ENCODE measurements around the gene ANKK1. TPM values are rescaled to one million over a fixed set of nuclear protein-coding genes. Genes with fewer than 3 reads are reported as not detected.
A peak's percentile ranks its signal among the peaks of the same experiment; 100 is the strongest.

ANKK1 gene, protein sequence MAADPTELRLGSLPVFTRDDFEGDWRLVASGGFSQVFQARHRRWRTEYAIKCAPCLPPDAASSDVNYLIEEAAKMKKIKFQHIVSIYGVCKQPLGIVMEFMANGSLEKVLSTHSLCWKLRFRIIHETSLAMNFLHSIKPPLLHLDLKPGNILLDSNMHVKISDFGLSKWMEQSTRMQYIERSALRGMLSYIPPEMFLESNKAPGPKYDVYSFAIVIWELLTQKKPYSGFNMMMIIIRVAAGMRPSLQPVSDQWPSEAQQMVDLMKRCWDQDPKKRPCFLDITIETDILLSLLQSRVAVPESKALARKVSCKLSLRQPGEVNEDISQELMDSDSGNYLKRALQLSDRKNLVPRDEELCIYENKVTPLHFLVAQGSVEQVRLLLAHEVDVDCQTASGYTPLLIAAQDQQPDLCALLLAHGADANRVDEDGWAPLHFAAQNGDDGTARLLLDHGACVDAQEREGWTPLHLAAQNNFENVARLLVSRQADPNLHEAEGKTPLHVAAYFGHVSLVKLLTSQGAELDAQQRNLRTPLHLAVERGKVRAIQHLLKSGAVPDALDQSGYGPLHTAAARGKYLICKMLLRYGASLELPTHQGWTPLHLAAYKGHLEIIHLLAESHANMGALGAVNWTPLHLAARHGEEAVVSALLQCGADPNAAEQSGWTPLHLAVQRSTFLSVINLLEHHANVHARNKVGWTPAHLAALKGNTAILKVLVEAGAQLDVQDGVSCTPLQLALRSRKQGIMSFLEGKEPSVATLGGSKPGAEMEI
- not detected in 2 replicates for total RNA-seq (2014; rRNA removed; shearing (Covaris generic); ENCODE audit: low replicate concordance)

DNA sequence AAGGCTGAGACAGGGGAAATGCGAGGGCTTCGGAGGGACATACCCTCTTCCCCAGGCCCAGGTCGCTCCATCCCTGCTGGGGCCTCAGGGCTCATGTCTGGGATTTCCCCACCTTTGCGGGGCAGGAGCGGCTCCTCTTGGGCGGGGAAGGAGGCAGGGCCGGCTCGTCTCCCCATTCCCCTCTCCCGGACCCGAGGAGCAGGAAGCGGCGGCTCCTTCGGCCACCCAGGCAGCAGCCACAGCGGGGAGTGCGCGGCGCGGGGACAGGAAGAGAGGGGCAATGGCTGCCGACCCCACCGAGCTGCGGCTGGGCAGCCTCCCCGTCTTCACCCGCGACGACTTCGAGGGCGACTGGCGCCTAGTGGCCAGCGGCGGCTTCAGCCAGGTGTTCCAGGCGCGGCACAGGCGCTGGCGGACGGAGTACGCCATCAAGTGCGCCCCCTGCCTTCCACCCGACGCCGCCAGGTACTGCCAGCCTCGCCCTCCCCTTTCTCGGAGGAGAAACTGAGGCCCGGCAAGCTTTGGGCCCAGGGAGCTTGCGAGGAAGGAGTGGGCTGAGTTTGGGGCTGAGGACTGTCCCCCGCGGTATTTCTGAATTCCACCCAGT, at the start of gene ANKK1:
Gene ANKK1, plus strand, starts transcription at position 175 of the 607 bp plus-strand sequence. Its CDS starts 106 bp downstream, at position 281.
- in situ Hi-C loops (cut with HindIII; ENCODE audit: low pct_unique_long_range_greater_than_20kb, low sequenced_read_pairs), result no loop called here
- DNase-seq (ENCODE audit: low read depth), result no peak

DNA sequence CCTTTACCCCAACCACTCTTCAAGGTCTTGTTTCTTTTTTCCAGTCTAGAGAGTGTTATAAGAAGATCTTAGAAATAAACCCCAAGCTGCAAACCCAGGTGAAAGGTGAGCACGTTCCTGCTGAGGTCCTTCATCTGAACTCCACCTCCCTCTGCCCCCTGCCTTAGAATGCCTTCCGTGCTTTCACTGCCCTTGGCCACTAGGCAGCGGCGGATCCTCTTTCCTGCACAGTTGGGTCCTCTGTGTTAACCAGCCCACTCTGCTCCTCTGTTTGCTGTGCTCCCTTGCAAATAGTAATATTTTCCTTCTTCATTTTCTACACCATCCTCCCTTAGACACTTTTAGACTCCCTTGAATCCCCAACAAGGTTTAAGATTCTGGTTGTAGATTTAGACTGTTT, 48.8 kb upstream of the ANKK1 start:
- in situ Hi-C loops (cut with HindIII; ENCODE audit: low pct_unique_long_range_greater_than_20kb, low sequenced_read_pairs), result no loop called here
- DNase-seq (ENCODE audit: low read depth), result no peak

DNA sequence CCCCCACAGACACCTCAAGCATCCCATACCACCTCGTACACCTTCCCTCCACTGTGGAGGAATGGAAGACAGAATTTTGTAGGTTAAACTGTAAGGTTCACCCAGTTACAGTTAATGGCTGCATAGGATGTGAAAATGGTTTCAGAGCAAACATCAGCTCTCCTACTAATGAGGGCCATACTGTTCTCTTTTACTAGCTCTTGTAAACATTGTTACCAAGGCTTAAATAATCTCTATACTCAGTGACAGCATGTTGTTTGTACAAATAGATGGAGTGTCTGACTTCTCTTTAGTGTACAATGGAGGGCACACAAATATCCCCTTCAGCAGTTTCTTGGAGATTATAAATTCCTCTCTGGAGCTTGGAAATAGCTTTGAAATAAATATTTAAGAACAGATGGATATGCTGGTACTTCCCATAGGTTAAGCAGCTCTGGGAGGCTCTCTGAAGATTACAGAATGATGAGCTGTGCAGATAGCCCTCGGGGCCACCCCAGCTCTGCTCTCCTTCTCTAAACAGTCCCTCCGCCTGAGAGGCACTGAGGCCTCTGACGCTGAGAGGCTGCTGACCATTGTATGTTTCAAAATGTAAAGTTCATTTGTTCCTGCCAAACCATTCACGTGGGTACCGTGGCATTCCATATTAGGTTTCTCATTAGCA, 47.5 kb upstream of the ANKK1 start:
- in situ Hi-C loops (cut with HindIII; ENCODE audit: low pct_unique_long_range_greater_than_20kb, low sequenced_read_pairs), result no loop called here
- DNase-seq (ENCODE audit: low read depth), result no peak

DNA sequence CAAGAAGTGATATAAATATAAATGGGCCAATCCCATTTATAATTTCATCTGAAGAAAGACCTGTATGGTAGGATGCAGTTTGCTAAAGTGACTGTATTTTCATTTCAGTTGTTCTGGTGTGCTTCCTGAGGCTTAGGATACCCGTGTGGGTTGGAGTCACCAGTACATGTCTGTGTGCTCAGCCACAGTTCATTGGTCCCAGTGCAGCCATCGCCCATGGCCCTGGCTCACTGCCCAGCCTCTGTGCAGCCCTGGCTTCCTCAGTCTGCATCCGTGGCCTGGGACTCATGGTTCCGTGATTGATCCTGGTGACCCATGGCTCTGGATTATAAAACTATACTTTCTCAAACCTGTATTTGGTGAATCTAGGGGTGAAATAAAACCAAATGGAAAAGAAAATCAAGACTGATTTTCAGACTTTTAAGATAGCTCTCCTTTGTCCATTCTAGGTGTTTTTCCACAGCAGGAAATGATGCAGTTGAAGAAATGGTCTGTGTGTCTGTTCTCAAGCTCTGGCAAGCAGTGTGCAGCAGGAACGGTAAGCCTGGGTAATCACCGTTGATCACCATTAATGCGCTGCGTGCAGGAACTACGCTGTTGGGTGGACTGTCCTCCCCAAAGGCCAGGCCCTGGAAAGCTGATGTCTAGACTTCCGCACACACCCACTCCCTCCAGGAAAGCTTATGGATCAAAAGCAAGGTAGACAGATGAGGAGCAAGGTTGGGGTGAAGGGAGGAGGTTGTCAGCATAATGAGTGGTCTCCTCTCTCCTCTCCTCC, 46.0 kb upstream of the ANKK1 start:
- peak; percentile 13 for DNase-seq (ENCODE audit: low read depth)
- in situ Hi-C loops (cut with HindIII; ENCODE audit: low pct_unique_long_range_greater_than_20kb, low sequenced_read_pairs), result no loop called here

DNA sequence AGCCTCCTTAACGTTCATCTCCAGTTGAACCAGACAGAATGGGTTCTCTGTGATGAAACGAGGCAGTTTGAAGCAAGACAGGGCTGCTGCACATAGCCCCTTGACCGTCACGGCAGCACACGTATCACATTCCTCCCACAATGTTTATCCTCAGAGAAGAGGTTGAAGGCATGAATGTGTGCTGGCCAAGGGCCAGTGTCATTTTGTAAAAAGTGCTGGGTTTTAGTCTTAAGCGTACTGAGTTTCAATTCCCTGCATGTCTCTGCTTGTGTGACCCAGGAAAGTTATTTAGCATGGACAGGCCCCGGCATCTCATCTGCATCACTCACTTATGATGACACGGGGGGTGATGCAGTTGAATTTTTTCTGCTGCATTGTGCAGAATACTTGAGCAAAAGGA, 41.6 kb upstream of the ANKK1 start:
- in situ Hi-C loops (cut with HindIII; ENCODE audit: low pct_unique_long_range_greater_than_20kb, low sequenced_read_pairs), result no loop called here
- DNase-seq (ENCODE audit: low read depth), result no peak

DNA sequence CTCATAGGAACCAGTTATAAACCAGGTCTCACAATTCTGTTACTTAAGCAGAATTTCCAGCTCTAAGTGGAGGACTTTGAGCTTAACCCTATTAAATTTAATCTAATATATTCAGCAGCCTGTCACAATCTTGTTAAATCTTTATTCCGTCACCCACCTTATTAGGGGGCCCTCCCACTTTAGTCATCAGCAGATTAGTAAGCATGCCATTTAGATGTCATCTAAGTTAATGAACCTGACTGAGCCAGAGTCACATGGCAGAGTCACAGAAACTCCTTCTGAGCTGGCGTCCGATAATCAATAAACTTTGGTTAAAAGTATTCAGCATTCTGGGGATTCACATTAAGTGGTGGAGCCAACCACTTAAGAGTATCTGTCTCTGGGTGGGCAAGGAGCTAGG, 38.1 kb upstream of the ANKK1 start:
- in situ Hi-C loops (cut with HindIII; ENCODE audit: low pct_unique_long_range_greater_than_20kb, low sequenced_read_pairs), result no loop called here

DNA sequence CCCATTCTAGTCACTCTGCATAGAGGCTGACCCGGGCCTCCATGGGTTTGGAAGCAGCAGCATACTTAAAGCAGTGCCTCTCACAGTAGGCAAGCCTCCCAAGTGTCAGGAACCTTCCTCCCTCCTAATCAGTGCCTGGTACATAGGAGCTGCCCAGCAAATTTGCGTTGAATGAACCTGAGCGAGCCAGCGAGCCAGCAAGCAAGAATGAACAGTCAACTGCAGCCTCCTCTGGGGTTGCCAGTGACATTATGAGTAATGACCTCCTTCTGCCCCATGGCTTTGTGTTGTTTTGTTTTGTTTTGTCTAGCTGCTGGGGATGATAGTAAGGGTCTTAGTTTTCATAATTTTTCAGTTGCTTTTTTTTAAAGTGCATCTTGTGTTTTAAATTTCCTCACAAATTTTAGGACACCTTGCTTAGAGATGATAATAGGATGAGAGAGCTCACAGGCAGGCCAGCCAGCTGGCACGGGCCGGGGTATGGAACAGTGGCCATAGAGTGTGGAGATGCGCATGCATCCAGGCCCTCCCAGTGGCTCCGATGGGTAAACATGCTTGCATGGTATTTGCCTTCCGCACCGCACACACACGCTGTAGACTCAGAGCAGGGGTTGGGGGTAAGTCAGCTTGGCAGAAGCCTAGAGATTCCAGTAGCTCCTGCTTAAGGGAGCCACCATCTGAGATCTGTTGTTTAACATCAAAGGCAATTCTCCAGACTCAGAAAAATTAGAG, 37.1 kb upstream of the ANKK1 start:
- no peak for DNase-seq (ENCODE audit: low read depth)
- in situ Hi-C loops (cut with HindIII; ENCODE audit: low pct_unique_long_range_greater_than_20kb, low sequenced_read_pairs), result no loop called here

More for the DNA sequence above, 38.1 kb upstream of the ANKK1 start:
- no peak for DNase-seq (ENCODE audit: low read depth)

DNA sequence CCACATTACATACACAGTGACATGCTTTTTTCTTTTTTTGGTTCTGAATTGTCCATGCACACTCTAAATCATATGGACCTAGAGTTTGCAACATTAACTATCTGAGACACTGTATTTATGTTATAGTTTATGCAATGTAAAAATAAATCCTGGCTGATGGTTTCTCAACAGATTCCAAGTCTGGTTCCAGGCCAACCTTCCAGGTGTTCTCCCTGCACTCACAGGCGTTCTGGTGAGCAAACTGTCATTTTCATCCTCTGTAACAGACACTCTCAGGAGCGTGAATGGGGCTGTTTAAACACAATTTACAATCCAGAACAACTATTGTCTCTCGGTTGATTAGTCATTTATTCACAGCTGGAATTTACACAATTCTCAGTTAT, 36.5 kb upstream of the ANKK1 start:
- DNase-seq (ENCODE audit: low read depth), result no peak
- in situ Hi-C loops (cut with HindIII; ENCODE audit: low pct_unique_long_range_greater_than_20kb, low sequenced_read_pairs), result no loop called here

DNA sequence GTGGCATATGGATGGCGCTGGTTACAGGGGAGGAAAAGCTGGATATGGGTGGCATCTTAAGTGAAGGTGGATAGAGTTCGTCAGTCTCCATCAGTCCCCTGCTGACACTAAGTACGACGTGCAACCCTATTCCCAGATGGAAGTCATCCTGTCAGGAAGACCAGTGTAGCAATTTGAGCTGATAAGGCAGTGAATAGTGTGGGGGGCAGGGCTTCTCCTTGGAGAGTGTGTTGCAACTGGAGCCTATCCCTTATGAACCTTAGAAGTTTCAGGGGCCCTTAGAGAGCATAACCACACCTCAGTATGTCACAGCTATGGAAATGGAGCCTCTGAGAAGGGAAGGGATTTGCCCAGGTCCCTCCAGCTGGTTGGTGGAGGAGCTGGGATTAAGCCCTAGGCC, 36.1 kb upstream of the ANKK1 start:
- in situ Hi-C loops (cut with HindIII; ENCODE audit: low pct_unique_long_range_greater_than_20kb, low sequenced_read_pairs), result no loop called here
- no peak for DNase-seq (ENCODE audit: low read depth)

DNA sequence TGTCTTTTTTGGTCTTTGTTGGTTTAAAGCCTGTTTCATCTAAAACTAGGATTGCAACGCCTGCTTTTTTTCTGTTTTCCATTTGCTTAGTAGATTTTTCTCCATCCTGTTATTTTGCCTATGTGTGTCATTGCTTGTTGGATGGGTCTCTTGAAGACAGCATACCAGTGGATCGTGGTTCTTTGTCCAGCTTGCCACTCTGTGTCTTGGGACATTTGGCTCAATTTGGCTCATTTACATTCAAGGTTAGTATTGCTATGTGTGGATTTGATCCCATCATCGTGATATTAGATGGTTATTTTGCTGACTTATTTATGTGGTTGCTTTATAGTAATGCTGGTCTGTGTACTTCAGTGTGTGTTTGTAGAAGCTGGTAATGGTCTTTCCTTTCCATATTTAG, 31.4 kb upstream of the ANKK1 start:
- no peak for DNase-seq (ENCODE audit: low read depth)
- in situ Hi-C loops (cut with HindIII; ENCODE audit: low pct_unique_long_range_greater_than_20kb, low sequenced_read_pairs), result no loop called here

DNA sequence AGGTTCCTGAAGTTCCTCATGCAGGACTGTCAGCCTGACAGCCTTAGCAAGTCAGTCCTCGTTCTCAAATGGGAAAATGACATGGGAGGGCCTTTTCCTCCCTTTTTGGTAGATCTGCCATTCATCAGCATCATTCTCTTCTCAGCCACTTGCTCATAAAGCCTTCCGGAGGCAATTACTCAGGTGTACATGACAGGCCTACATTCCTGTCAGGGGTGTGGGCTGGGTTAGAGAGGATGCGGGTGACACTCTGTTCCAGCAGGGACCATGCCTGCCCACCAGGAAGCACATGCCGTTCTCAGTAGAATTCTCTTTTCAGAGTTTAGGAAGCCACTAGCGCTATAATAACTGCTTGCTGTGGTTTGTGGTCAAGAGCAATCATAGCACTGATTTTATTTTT, 24.2 kb upstream of the ANKK1 start:
- in situ Hi-C loops (cut with HindIII; ENCODE audit: low pct_unique_long_range_greater_than_20kb, low sequenced_read_pairs), result no loop called here
- DNase-seq (ENCODE audit: low read depth), result no peak

DNA sequence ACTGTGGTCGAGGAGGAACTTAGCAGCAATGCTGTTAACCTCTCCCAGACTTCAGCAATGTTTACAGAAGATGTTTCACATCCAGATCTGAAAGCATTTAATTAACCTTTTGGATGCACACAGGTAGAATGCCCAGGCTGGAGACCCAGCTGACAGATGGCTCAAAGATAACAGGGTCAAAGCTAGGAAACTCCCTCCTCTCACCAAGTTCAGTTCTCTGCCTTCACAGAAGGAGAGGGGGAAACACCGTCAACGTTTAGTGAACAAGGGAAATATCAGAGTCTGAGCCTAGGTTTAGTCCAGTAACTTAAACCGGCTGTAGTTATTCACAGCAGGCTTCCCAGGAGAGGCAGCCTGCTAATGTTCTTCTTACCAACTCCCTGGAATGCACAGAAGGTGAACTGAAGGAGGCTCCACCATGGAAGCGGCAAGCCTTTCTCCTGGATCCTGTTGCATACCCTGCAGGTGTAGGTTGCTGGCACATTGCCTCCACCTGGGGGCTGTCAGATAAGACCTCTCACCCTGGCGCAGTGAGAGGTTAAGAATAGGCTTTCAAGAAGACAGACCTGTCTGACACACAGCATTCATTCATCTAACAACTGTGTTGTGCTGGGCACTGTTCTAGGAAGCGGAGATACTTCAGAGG, 23.5 kb upstream of the ANKK1 start:
- no peak for DNase-seq (ENCODE audit: low read depth)
- in situ Hi-C loops (cut with HindIII; ENCODE audit: low pct_unique_long_range_greater_than_20kb, low sequenced_read_pairs), result no loop called here

DNA sequence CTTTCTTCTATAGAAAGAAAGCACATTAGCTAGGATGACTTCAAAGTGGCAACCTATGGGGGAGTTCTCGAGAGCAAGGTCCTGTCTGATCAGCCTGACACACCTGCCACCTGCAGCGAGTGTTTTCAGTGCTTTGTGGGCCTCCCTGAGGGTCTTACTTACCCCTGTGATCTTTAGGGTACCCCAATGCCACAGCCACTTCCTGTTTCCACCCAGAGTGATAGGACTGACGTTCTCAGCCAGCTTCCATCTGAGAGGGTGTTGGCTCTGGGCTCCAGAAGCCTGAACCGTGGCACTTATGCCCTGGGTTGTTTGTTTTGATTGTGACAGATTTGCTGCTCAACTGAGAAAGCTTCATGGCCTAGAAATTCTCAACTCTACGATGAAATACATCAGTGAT, 21.7 kb upstream of the ANKK1 start:
- no peak for DNase-seq (ENCODE audit: low read depth)
- in situ Hi-C loops (cut with HindIII; ENCODE audit: low pct_unique_long_range_greater_than_20kb, low sequenced_read_pairs), result no loop called here

DNA sequence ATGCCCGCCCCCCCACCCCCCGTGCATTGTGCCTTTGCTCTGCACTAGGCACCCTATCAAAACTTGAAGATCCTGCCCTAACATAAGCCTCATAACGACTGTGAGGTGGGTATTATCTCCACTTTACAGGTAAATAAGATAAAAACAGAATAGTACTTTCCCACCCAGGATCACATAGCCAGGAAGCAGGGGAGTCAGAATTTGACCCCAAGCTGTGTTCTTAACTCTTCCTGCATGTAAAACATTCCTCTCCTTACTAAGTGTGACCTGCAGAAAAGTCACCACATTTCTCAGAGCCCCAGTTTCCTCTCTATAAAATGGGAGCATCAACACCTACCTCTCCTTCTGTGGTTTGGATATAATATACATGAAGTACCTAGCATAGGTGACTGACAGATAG, 18.2 kb upstream of the ANKK1 start:
- in situ Hi-C loops (cut with HindIII; ENCODE audit: low pct_unique_long_range_greater_than_20kb, low sequenced_read_pairs), result no loop called here
- DNase-seq (ENCODE audit: low read depth), result no peak

DNA sequence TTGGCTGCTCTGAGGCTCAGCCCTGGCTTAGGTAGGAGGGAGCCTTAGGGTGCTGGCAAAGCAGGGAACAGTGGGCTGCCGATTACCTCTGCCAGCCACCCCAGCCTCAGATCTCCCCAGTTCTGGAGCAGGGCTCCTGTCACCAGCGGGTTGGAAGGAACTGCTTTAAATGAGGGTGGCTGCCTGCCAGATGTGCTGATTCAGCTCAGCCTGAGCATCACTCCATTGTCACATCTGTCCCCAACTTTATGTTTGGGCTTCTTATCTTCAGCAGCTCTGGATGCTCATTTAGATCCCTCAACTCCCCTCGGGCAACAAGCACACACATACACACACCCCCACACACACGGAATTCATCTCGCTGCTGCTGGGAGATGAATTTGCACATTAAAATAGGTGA, 16.9 kb upstream of the ANKK1 start:
- in situ Hi-C loops (cut with HindIII; ENCODE audit: low pct_unique_long_range_greater_than_20kb, low sequenced_read_pairs), result no loop called here

DNA sequence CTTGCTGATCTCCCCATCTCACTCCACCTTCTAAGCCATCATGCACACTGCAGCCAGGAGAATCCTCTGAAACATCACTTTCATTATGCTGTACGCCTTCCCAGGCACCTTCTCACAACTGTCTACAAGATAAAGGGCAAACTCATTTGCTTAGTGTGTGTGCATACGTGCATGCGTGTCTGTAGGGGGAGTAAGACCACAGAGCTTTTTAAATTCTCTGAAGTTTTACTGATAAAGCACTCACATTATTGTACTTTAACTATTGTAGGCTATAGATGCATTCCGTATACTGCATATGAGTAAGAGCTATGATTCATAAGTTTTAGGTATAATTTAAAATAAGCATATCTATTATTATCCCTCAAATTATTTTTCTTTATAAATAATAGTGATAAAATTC, 15.3 kb upstream of the ANKK1 start:
- in situ Hi-C loops (cut with HindIII; ENCODE audit: low pct_unique_long_range_greater_than_20kb, low sequenced_read_pairs), result no loop called here
- DNase-seq (ENCODE audit: low read depth), result no peak

More for the DNA sequence above, 16.9 kb upstream of the ANKK1 start:
- DNase-seq (ENCODE audit: low read depth), result no peak

DNA sequence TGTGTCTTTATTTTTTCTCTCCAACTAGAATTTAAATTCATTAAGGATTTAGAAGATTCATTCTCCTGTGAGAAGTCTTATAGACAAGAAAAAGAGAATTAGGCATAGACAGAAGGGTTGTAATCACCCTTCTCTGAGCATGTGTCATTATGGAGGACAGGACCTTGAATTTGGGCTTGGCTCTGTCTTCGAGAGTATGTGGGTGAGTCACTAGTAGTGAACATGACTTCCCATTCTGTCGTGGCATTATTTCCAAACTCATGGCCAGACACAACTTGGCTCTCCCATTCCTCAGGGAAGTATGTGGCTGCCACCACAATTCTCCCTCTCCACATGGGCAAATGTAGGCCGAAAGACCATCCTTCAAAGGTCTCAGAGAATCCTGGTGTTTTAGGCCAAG, 14.3 kb upstream of the ANKK1 start:
- DNase-seq (ENCODE audit: low read depth), result no peak
- in situ Hi-C loops (cut with HindIII; ENCODE audit: low pct_unique_long_range_greater_than_20kb, low sequenced_read_pairs), result no loop called here

Measured in Caki2 (cell line).